Activated CD4-positive, alpha-beta T cell treated with anti-CD3 and anti-CD28 coated beads, Interleukin-2, amount 50 U/mL, for 4 hours (primary cell): ENCODE measurements around the gene NSF.
"Not testable (repeated sequence)": the region's sequence is repeated elsewhere in the genome, so short reads cannot be mapped to it uniquely, and the experiment has no call there.

Experiments used
- DNase-seq, 2 experiments: peaks; one replicate each; pipeline ENCODE4 v3.0.0-alpha.2; 2020

Gene NSF

GRCh38 chr17:46632146-46632545, 41.7 kb downstream of the NSF start:
- DNase-seq = not testable (repeated sequence)

- not testable (repeated sequence) for DNase-seq
Measured at GRCh38 chr17:46634844-46635243, 44.4 kb downstream of the NSF start.

- DNase-seq = not testable (repeated sequence)
Measured at GRCh38 chr17:46641861-46642656, 51.6 kb downstream of the NSF start.

GRCh38 chr17:46647251-46647650, 56.8 kb downstream of the NSF start:
- not testable (repeated sequence) for DNase-seq

GRCh38 chr17:46647688-46648278, 57.3 kb downstream of the NSF start:
- not testable (repeated sequence) for DNase-seq

- DNase-seq = not testable (repeated sequence)
Measured at GRCh38 chr17:46649246-46649645, 58.8 kb downstream of the NSF start.

GRCh38 chr17:46652024-46652643, 61.7 kb downstream of the NSF start:
- DNase-seq = not testable (repeated sequence)

GRCh38 chr17:46658235-46658634, 67.8 kb downstream of the NSF start:
- DNase-seq = not testable (repeated sequence)

- DNase-seq = not testable (repeated sequence)
Measured at GRCh38 chr17:46659702-46660101, 69.2 kb downstream of the NSF start.

- DNase-seq = not testable (repeated sequence)
Measured at GRCh38 chr17:46663123-46663522, 72.7 kb downstream of the NSF start.

GRCh38 chr17:46663552-46663951, 73.1 kb downstream of the NSF start:
- not testable (repeated sequence) for DNase-seq

GRCh38 chr17:46665969-46666368, 75.5 kb downstream of the NSF start:
- not testable (repeated sequence) for DNase-seq

GRCh38 chr17:46670789-46671188, 80.3 kb downstream of the NSF start:
- DNase-seq = not testable (repeated sequence)

GRCh38 chr17:46672777-46673176, 82.3 kb downstream of the NSF start:
- not testable (repeated sequence) for DNase-seq

- not testable (repeated sequence) for DNase-seq
Measured at GRCh38 chr17:46677819-46678218, 87.3 kb downstream of the NSF start.

GRCh38 chr17:46683653-46684052, 93.2 kb downstream of the NSF start:
- DNase-seq = not testable (repeated sequence)

- DNase-seq = not testable (repeated sequence)
Measured at GRCh38 chr17:46685284-46685683, 94.8 kb downstream of the NSF start.

GRCh38 chr17:46692196-46692595, 101.7 kb downstream of the NSF start:
- DNase-seq = not testable (repeated sequence)

GRCh38 chr17:46693283-46693682, 102.8 kb downstream of the NSF start:
- DNase-seq = not testable (repeated sequence)

- DNase-seq = not testable (repeated sequence)
Measured at GRCh38 chr17:46696522-46696921, 106.1 kb downstream of the NSF start.

- DNase-seq = not testable (repeated sequence)
Measured at GRCh38 chr17:46699014-46699413, 108.5 kb downstream of the NSF start.

GRCh38 chr17:46717999-46718398, 127.5 kb downstream of the NSF start:
- DNase-seq = no peak

- no peak for DNase-seq
Measured at GRCh38 chr17:46719891-46720290, 129.4 kb downstream of the NSF start.

GRCh38 chr17:46720408-46720807, 129.9 kb downstream of the NSF start:
- DNase-seq = no peak
